Muscle layer of colon (tissue), 2 donors: Measurements from ENCODE around the gene TTC23L.
"Not testable (repeated sequence)": the region's sequence is repeated elsewhere in the genome, so short reads cannot be mapped to it uniquely, and the experiment has no call there.

Source experiments
- H3K27ac ChIP-seq: one replicate; pipeline ENCODE4 v1.7.0; 2013; ENCODE audit warnings: low read depth, mild to moderate bottlenecking, low read length, moderate library complexity
- H3K27me3 ChIP-seq, 2 donors: one replicate each; pipeline ENCODE4 v1.7.0; 2013; ENCODE audit warnings: low read length in 2 of 2, mild to moderate bottlenecking in 2 of 2; ENCODE audit not compliant: insufficient read depth in 2 of 2, control insufficient read depth in 1 of 2
- H3K36me3 ChIP-seq: one replicate; pipeline ENCODE4 v1.7.0; 2013; ENCODE audit warnings: mild to moderate bottlenecking, low read length; ENCODE audit not compliant: insufficient read depth
- H3K4me1 ChIP-seq: one replicate; pipeline ENCODE4 v1.7.0; 2013; ENCODE audit warnings: mild to moderate bottlenecking, low read length; ENCODE audit not compliant: insufficient read depth
- H3K4me3 ChIP-seq, 2 donors: one replicate each; pipeline ENCODE4 v1.7.0; 2013; ENCODE audit warnings: low read length in 2 of 2, low read depth in 1 of 2, mild to moderate bottlenecking in 1 of 2, moderate library complexity in 1 of 2
- H3K9ac ChIP-seq: one replicate; pipeline ENCODE4 v1.7.0; 2013; ENCODE audit warnings: low read length
- H3K9me3 ChIP-seq: one replicate; pipeline ENCODE4 v1.7.0; 2013; ENCODE audit warnings: mild to moderate bottlenecking, low read length
- donor health status: abdominal sarcoma.
- donor health status: Adenocarcinoma of cecum.

TTC23L gene

GRCh38 chr5:34817558-34818351, 21.2 kb upstream of the TTC23L start:
- Histone ChIP-seq H3K9ac (no peak overlapping the region), H3K9me3 (no peaks in the 10 kb centered on the region), H3K4me1 (no peaks in the 10 kb centered on the region), H3K27ac (no peak overlapping the region), H3K36me3 (peaks cover under 1% of the 10 kb centered on the region), H3K27me3 (no peaks in the 10 kb centered on the region), H3K4me3 (no peak overlapping the region)

- Histone ChIP-seq H3K4me3 (no peak overlapping the region), H3K27ac (no peak overlapping the region), H3K36me3 (peaks cover 9% of the 10 kb centered on the region), H3K4me1 (no peaks in the 10 kb centered on the region), H3K9ac (no peak overlapping the region), H3K9me3 (no peaks in the 10 kb centered on the region), H3K27me3 (no peaks in the 10 kb centered on the region)
Measured at GRCh38 chr5:34818717-34819116, 20.2 kb upstream of the TTC23L start.

- Histone ChIP-seq H3K9me3 (no peaks in the 10 kb centered on the region), H3K4me1 (no peaks in the 10 kb centered on the region), H3K9ac (no peak overlapping the region), H3K27me3 (no peaks in the 10 kb centered on the region), H3K36me3 (peaks cover 9% of the 10 kb centered on the region), H3K4me3 (no peak overlapping the region), H3K27ac (no peak overlapping the region)
Measured at GRCh38 chr5:34820593-34820992, 18.4 kb upstream of the TTC23L start.

- H3K9ac ChIP-seq = no peak overlapping the region
- no peak overlapping the region for H3K27ac ChIP-seq
- H3K27me3 ChIP-seq = no peaks in the 10 kb centered on the region
- no peak overlapping the region for H3K4me3 ChIP-seq
- H3K4me1 ChIP-seq = no peaks in the 10 kb centered on the region
- H3K36me3 ChIP-seq = peaks cover 28% of the 10 kb centered on the region
- H3K9me3 ChIP-seq = no peaks in the 10 kb centered on the region
Measured at GRCh38 chr5:34822956-34823715, 15.8 kb upstream of the TTC23L start.

GRCh38 chr5:34826347-34826746, 12.6 kb upstream of the TTC23L start:
- Histone ChIP-seq H3K36me3 (peaks cover 44% of the 10 kb centered on the region), H3K27ac (no peak overlapping the region), H3K4me3 (no peak overlapping the region), H3K9ac (no peak overlapping the region), H3K9me3 (no peaks in the 10 kb centered on the region), H3K27me3 (no peaks in the 10 kb centered on the region), H3K4me1 (no peaks in the 10 kb centered on the region)

GRCh38 chr5:34827588-34828506, 11.1 kb upstream of the TTC23L start:
- Histone ChIP-seq H3K4me3 (no peak overlapping the region), H3K27ac (no peak overlapping the region), H3K36me3 (peaks cover 43% of the 10 kb centered on the region)

GRCh38 chr5:34830827-34831226, 8.1 kb upstream of the TTC23L start:
- not testable (repeated sequence) for H3K27ac ChIP-seq, H3K27me3 ChIP-seq, H3K4me3 ChIP-seq, H3K9me3 ChIP-seq, H3K9ac ChIP-seq, H3K4me1 ChIP-seq
- peaks cover 35% of the 10 kb centered on the region for H3K36me3 ChIP-seq

More at GRCh38 chr5:34827588-34828506, 11.1 kb upstream of the TTC23L start:
- Histone ChIP-seq H3K9me3 (no peaks in the 10 kb centered on the region), H3K27me3 (no peaks in the 10 kb centered on the region), H3K4me1 (no peaks in the 10 kb centered on the region), H3K9ac (no peak overlapping the region)

GRCh38 chr5:34831303-34831702, 7.7 kb upstream of the TTC23L start:
- Histone ChIP-seq H3K4me1 (no peaks in the 10 kb centered on the region), H3K4me3 (no peak overlapping the region), H3K9me3 (no peaks in the 10 kb centered on the region), H3K27me3 (no peaks in the 10 kb centered on the region), H3K36me3 (peaks cover 35% of the 10 kb centered on the region), H3K9ac (no peak overlapping the region), H3K27ac (no peak overlapping the region)

- peaks cover 22% of the 10 kb centered on the region for H3K36me3 ChIP-seq
- H3K4me3 ChIP-seq = no peak overlapping the region
- H3K27ac ChIP-seq = no peak overlapping the region
- no peak overlapping the region for H3K9ac ChIP-seq
- H3K27me3 ChIP-seq = no peaks in the 10 kb centered on the region
- H3K4me1 ChIP-seq = no peaks in the 10 kb centered on the region
- no peaks in the 10 kb centered on the region for H3K9me3 ChIP-seq
Measured at GRCh38 chr5:34832568-34832967, 6.4 kb upstream of the TTC23L start.

- no peaks in the 10 kb centered on the region for H3K27me3 ChIP-seq
- H3K4me1 ChIP-seq = no peaks in the 10 kb centered on the region
- H3K36me3 ChIP-seq = peaks cover 17% of the 10 kb centered on the region
- no peaks in the 10 kb centered on the region for H3K9me3 ChIP-seq
- no peak overlapping the region for H3K4me3 ChIP-seq
- no peak overlapping the region for H3K27ac ChIP-seq
- H3K9ac ChIP-seq = no peak overlapping the region
Measured at GRCh38 chr5:34833090-34833489, 5.9 kb upstream of the TTC23L start.
